Neural cell (in vitro differentiated cells): ENCODE data around the gene WTAP. TPM values are rescaled to one million over a fixed set of nuclear protein-coding genes. Genes with fewer than 3 reads are reported as not detected.
A peak's percentile ranks its signal among the peaks of the same experiment; 100 is the strongest.

Experiments used
- H2AFZ ChIP-seq: fragments of 200-600, 300-800 bp; sonication (generic), shearing (Covaris generic); 2 replicates; pipeline ENCODE4 v1.6.0; 2014; ENCODE audit warnings: low read depth, mild to moderate bottlenecking, antibody characterized with exemption, low read length, moderate library complexity
- H3F3A ChIP-seq: fragments of 200-600 bp; shearing (Covaris generic); 2 replicates; pipeline ENCODE4 v1.6.1; 2016; ENCODE audit warnings: mild to moderate bottlenecking, moderate library complexity, mixed read lengths, antibody characterized with exemption, low read length; ENCODE audit not compliant: insufficient read depth, poor library complexity, severe bottlenecking
- H3K27ac ChIP-seq: fragments of 200-600, 300-800 bp; sonication (generic), shearing (Covaris generic); 2 replicates; pipeline ENCODE4 v1.5.1; 2014; ENCODE audit warnings: mild to moderate bottlenecking, low read length, moderate library complexity
- H3K27me3 ChIP-seq: fragments of 300-800, 200-600 bp; sonication (generic), shearing (Covaris generic); 2 replicates; pipeline ENCODE4 v1.6.0; 2014; ENCODE audit warnings: mild to moderate bottlenecking, low read depth, low read length, moderate library complexity; ENCODE audit not compliant: insufficient read depth
- H3K36me3 ChIP-seq: fragments of 300-800, 200-600 bp; sonication (generic), shearing (Covaris generic); 2 replicates; pipeline ENCODE4 v1.5.1; 2014; ENCODE audit warnings: mild to moderate bottlenecking, antibody characterized with exemption, low read length, moderate library complexity; ENCODE audit not compliant: insufficient read depth
- H3K4me2 ChIP-seq: fragments of 300-800, 200-600 bp; sonication (generic), shearing (Covaris generic); 2 replicates; pipeline ENCODE4 v1.6.0; 2014; ENCODE audit warnings: mild to moderate bottlenecking, low read length
- H3K4me3 ChIP-seq: fragments of 300-800, 200-600 bp; sonication (generic), shearing (Covaris generic); 2 replicates; pipeline ENCODE4 v1.5.1; 2014; ENCODE audit warnings: mild to moderate bottlenecking, low read length, moderate library complexity
- H3K79me2 ChIP-seq: fragments of 200-600 bp; shearing (Covaris generic); replicated peaks from 2 replicates; pipeline ENCODE4 v1.6.0; 2014; ENCODE audit warnings: mild to moderate bottlenecking, low read length, moderate library complexity; ENCODE audit not compliant: insufficient read depth
- H3K9ac ChIP-seq: fragments of 300-800, 200-600 bp; sonication (generic), shearing (Covaris generic); 2 replicates; pipeline ENCODE4 v1.6.1; 2016; ENCODE audit warnings: mild to moderate bottlenecking, low read length, mixed read lengths
- H3K9me2 ChIP-seq: fragments of 200-600 bp; shearing (Covaris generic); 2 replicates; pipeline ENCODE4 v1.6.1; 2016; ENCODE audit warnings: mild to moderate bottlenecking, low read length, mixed read lengths; ENCODE audit not compliant: insufficient read depth
- H3K9me3 ChIP-seq: fragments of 200-600, 300-800 bp; sonication (generic), shearing (Covaris generic); 2 replicates; pipeline ENCODE4 v1.6.1; 2016; ENCODE audit warnings: mild to moderate bottlenecking, mixed run types, low read length, moderate library complexity, mixed read lengths
- H4K20me1 ChIP-seq: fragments of 200-600 bp; shearing (Covaris generic); 2 replicates; pipeline ENCODE4 v1.6.1; 2016; ENCODE audit warnings: mild to moderate bottlenecking, mixed run types; ENCODE audit not compliant: insufficient read depth
- CTCF ChIP-seq: fragments of 450-650 bp; IDR thresholded peaks from 2 replicates; pipeline ENCODE4 v1.5.1; 2014; ENCODE audit warnings: antibody characterized with exemption, mild to moderate bottlenecking, moderate library complexity; ENCODE audit not compliant: poor library complexity, severe bottlenecking
- EP300 ChIP-seq: fragments of 450-650 bp; conservative IDR thresholded peaks from 2 replicates; pipeline ENCODE4 v1.6.1; 2014; ENCODE audit warnings: antibody characterized with exemption, mild to moderate bottlenecking, moderate library complexity; ENCODE audit not compliant: poor library complexity, severe bottlenecking
- EZH2 ChIP-seq: fragments of 200-600, 300-800 bp; shearing (Covaris generic), sonication (generic); IDR thresholded peaks from 2 replicates; pipeline ENCODE4 v1.6.1; 2014; ENCODE audit warnings: antibody characterized with exemption, low read length, borderline replicate concordance, mild to moderate bottlenecking; ENCODE audit not compliant: insufficient read depth, poor library complexity, severe bottlenecking
- MXI1 ChIP-seq: fragments of 450-650 bp; conservative IDR thresholded peaks from 2 replicates; pipeline ENCODE4 v1.6.1; 2014; ENCODE audit warnings: antibody characterized with exemption, mild to moderate bottlenecking; ENCODE audit not compliant: poor library complexity, severe bottlenecking
- POLR2AphosphoS5 ChIP-seq: IDR thresholded peaks from 2 replicates; pipeline ENCODE4 v1.6.1; 2012
- RAD21 ChIP-seq: fragments of 450-650 bp; conservative IDR thresholded peaks from 2 replicates; pipeline ENCODE4 v1.6.1; 2014; ENCODE audit warnings: antibody characterized with exemption, mild to moderate bottlenecking, moderate library complexity
- REST ChIP-seq: IDR thresholded peaks from 2 replicates; pipeline ENCODE4 v1.6.1; 2012; ENCODE audit warnings: borderline replicate concordance
- SMC3 ChIP-seq: fragments of 450-650 bp; conservative IDR thresholded peaks from 2 replicates; pipeline ENCODE4 v1.6.1; 2014; ENCODE audit warnings: antibody characterized with exemption, mild to moderate bottlenecking, moderate library complexity; ENCODE audit not compliant: poor library complexity
- TAF1 ChIP-seq: IDR thresholded peaks from 2 replicates; pipeline ENCODE4 v1.6.1; 2012; ENCODE audit warnings: low read depth
- polyA plus RNA-seq: library from polyadenylated mRNA; depleted of rRNA; stranded (reverse); fragments of >200 nt; gene quantifications from 2 replicates; pipeline ENCODE4 v1.2.3, GENCODE V29; 2014

The WTAP gene
- polyA plus RNA-seq, 1 donor from 2014 or later: 94.1 TPM

- H3F3A ChIP-seq: no peaks in the 10 kb centered on the region
- H3K27me3 ChIP-seq: no peaks in the 10 kb centered on the region
- H3K9ac ChIP-seq: peak overlapping the region; percentile 93
- peak overlapping the region; percentile 86 for H3K4me2 ChIP-seq
- H2AFZ ChIP-seq: no peak overlapping the region
- no peaks in the 10 kb centered on the region for H3K9me2 ChIP-seq
- H4K20me1 ChIP-seq: no peaks in the 10 kb centered on the region
- peaks cover 67% of the 10 kb centered on the region for H3K79me2 ChIP-seq
- no peaks in the 10 kb centered on the region for H3K36me3 ChIP-seq
- peak overlapping the region; percentile 98 for H3K4me3 ChIP-seq
- no peaks in the 10 kb centered on the region for H3K9me3 ChIP-seq
- TF ChIP-seq CTCF (no peak), MXI1 (no peak), EP300 (no peak), RAD21 (no peak), SMC3 (no peak), POLR2AphosphoS5 (no peak), TAF1 (no peak), EZH2 (no peak), REST (no peak)
- H3K27ac ChIP-seq: peak overlapping the region; percentile 86
Measured at GRCh38 chr6:159788276-159788675, 61.0 kb downstream of the WTAP start.

GRCh38 chr6:159788753-159789376 is 61.6 kb downstream of the WTAP start:
- Histone ChIP-seq H4K20me1 (no peaks in the 10 kb centered on the region), H3K4me2 (peak overlapping the region; percentile 86), H2AFZ (peak overlapping the region; percentile 54), H3K27ac (peak overlapping the region; percentile 86), H3K79me2 (peaks cover 65% of the 10 kb centered on the region), H3F3A (no peaks in the 10 kb centered on the region), H3K9ac (peak overlapping the region; percentile 93), H3K4me3 (peak overlapping the region; percentile 98), H3K27me3 (no peaks in the 10 kb centered on the region), H3K9me3 (no peaks in the 10 kb centered on the region), H3K36me3 (no peaks in the 10 kb centered on the region), H3K9me2 (no peaks in the 10 kb centered on the region)
- TF ChIP-seq MXI1 (peak; percentile 87), RAD21 (no peak)
